GM19328 (cell line): ENCODE measurements around the gene NR2F2.

ENCODE experiments used
- ATAC-seq: cut with Tn5 transposase; IDR thresholded peaks from one replicate; pipeline ENCODE4 v1.9.1; 2021; ENCODE audit warnings: mild to moderate bottlenecking, moderate library complexity; ENCODE audit not compliant: unreplicated experiment

The NR2F2 gene

GRCh38 chr15:96331144-96331944, 844 bp downstream of the NR2F2 start:
- no peak for ATAC-seq

GRCh38 chr15:96331945-96332636, 1.6 kb downstream of the NR2F2 start:
- ATAC-seq, result no peak

GRCh38 chr15:96332637-96333121, 2.2 kb downstream of the NR2F2 start:
- ATAC-seq, result no peak

GRCh38 chr15:96333131-96334016, 2.9 kb downstream of the NR2F2 start:
- no peak for ATAC-seq

- ATAC-seq, result no peak
Measured at GRCh38 chr15:96334017-96334704, 3.7 kb downstream of the NR2F2 start.

- ATAC-seq, result no peak
Measured at GRCh38 chr15:96334705-96335410, 4.4 kb downstream of the NR2F2 start.

- ATAC-seq, result no peak
Measured at GRCh38 chr15:96335411-96336024, 5.0 kb downstream of the NR2F2 start.

- ATAC-seq, result no peak
Measured at GRCh38 chr15:96336108-96336595, 5.7 kb downstream of the NR2F2 start.

- no peak for ATAC-seq
Measured at GRCh38 chr15:96336596-96337364, 6.3 kb downstream of the NR2F2 start.

- ATAC-seq, result no peak
Measured at GRCh38 chr15:96337365-96338023, 7.0 kb downstream of the NR2F2 start.

GRCh38 chr15:96338074-96338765, 7.7 kb downstream of the NR2F2 start:
- no peak for ATAC-seq

GRCh38 chr15:96338766-96339618, 8.5 kb downstream of the NR2F2 start:
- ATAC-seq, result no peak

GRCh38 chr15:96339619-96340347, 9.3 kb downstream of the NR2F2 start:
- ATAC-seq, result no peak

- ATAC-seq, result no peak
Measured at GRCh38 chr15:96340348-96340597, 9.8 kb downstream of the NR2F2 start.

- no peak for ATAC-seq
Measured at GRCh38 chr15:96340598-96341512, 10.4 kb downstream of the NR2F2 start.
